ENCODE results near the gene NABP2.
"Not testable (repeated sequence)": the region's sequence is repeated elsewhere in the genome, so short reads cannot be mapped to it uniquely, and the experiment has no call there.

Gene NABP2

DNA sequence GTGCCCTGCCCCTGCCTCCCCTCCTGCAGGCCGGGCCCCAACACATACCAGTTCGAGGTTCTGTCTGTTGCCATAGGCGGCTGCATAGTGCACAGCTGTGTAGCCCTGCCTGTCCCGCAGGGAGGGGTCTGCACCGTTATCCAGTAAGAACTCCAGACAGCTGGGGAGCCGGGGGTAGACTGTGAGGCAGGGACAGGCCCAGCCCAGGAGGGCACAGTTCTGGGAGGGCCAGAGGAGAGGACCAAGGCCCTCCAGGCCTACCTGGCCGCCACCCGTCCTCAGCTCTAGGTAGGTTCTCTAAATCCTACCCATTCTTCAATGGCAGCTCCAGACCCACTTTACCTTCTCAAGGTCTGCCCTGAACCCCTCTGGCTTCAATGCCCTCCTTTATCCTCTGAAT lies 24.6 kb downstream of the NABP2 start:
- DNase-seq: no peak

DNA sequence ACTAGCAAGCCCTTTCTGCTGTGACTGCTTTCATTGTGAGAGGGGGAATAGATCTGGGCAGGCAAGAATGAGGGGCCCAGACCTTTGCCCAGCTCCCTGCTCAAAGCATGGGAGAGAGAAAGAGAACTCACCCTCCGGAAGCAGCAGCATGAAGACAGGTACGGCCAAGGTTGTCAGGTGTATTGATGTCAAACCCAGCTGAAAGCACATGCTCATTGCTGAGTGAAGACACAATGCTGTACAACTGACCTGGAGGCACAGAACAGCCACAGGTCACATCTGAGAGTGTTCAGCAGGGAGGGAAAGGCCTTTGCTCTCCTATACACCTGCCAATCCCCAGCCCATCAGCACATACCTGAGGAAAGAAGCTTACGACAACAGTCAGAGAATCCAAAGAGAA lies 28.5 kb downstream of the NABP2 start:
- DNase-seq: no peak

DNA sequence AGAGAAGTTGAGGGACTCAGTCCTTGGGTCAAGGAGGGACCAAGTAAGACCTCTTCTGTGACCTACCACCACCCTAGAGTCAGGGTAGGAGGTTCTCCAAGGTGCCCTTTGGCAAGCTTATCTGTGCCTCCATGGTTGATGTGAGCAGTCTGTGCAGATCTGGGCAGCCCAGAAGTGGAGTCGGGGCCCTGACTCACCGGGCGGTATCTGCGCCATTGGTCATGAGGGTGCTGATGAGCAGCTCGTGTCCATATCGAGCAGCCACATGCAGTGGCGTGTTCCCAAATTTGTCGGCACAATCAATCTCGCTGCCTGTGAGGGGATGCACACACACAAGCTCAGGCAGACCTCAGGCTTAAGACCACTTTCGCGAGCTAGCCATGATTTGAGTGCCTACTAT lies 28.9 kb downstream of the NABP2 start:
- no peak for DNase-seq

DNA sequence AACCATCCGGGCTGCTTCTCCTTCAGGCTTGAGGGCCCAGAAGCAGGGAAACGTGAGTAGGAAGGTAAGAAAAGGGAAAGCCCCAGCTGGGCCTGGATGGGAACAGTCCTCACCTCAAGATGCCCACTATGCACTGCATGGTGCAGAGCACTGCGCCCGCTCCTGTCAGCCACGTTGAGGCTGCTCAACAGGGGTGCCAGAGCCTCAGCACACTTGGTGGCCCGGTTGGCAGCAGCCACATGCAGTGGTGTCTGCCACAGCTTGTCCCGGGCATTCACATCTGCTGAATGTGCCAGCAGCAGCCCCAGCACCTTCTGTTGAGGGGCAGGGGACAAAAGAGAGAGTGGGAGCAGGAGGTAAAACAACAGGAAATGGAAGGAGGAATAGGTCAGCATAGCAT lies 31.5 kb downstream of the NABP2 start:
- DNase-seq: no peak

DNA sequence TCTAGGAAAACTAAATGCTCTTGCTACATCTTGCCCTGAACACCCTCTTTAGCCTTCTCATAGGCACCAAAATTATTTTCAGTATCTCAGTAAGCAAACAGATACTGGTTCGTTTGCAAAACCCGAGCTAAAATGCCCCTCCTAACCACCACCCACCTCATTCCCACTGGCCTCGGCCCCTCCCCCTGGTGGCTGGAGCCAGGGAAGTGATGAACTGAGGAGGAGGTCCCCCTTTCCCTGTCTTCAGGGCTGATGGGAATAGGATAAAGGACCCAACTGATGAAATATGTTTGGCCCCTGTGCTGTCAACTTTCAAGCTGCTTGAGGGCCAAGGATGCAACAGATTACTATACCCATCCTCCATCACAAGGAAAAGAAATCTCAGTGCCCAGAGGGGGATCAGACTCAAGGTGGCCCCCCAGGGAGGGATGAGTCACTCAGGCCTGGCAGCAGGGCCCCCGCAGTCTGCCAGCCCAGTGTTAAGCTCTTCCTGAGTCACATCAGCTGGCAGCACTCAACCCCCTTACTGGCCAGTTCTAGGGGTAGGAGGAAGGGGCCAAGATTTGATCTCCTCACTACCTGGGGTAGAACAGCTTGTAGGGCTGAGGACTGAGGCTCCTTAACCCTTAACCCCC lies 32.3 kb downstream of the NABP2 start:
- DNase-seq: no peak

DNA sequence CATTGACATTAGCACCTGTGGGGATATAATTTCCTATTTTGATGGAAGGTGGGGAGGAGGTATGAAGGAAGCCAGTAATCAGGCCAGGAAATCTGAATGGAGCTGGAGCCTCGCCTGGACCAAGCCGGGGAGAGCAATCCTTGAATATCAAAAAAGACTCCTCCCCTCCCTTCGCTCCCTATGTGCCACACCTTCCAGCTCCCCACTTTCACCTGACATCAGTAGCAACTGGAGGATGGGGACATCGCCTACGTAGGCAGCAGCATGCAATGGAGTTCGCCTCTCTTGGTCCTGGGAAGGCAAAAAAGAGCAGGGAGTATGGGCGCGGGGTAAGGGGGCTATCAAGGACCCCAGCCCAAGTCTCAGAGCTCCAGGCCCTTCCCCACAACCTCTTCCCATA lies 32.9 kb downstream of the NABP2 start:
- DNase-seq: no peak

DNA sequence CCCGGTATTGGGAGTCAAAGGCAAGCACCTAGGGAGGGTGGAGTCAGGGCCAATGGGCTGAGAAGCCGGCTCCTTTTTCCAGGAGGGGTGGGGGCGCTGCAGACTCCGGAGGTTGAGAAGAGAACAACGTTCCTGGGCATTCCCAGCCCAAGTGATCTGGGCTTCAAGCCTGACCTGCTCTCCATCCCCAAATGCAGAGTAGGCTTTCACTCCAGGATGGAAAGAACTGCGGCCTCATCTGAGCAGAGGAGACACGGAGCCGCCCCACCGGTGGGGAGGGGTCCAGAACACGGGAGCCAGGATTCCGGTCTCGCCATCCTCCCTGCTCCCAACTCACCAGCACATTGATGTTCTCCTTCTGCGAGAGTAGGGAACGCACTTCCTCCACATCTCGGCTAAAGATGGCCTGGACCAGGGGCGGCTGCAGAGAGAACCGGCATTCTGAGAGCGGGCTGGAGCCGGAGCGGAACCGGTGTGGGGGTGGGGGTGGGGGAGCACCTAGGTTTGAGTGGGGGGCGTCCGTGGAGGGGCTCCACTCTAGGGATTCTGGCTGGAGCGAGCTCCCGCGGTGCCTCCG lies 33.4 kb downstream of the NABP2 start:
- DNase-seq: peak; percentile 4

DNA sequence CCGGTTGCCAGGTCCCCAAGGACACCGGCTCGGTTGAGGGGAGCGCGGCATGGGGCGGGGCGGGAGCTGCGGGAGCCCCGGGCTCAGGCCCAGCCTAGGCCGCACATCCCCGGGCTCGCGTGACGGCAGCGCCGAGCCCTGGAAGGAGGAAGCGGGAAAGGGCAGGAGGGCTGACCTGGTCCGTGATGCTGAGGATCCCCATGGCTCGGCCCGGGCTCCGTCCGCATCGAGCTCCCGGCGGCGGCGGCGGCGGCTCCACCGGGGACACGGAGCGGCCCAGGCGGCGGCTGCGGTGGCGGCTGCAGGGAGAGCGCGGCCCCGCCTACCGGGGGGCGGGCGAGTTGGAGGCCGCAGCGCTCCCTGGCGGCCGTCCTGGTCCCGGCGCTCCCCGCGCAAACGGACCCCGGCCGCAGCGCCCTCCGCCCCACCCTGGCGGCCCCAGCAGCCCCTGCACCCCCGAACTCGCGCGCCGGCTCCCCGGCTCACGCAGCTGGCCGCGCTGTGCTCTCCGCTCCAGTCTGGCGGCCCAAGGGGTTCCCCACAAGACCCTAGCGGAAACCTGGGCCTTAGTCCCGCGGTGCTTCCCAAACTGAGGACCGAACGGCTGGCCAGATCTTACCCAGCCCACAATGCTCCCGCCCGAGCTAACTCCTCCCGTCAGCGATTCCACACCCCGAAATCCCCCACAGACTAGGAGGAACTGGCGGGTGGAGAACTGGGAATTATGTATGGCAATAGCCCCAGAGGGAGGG lies 34.1 kb downstream of the NABP2 start, which contains the start of gene ANKRD52:
TSS of gene ANKRD52 (minus strand) at position 317 of the 752 bp plus-strand sequence. CDS start at position 202, 115 bp downstream.
- DNase-seq: peak; percentile 42

DNA sequence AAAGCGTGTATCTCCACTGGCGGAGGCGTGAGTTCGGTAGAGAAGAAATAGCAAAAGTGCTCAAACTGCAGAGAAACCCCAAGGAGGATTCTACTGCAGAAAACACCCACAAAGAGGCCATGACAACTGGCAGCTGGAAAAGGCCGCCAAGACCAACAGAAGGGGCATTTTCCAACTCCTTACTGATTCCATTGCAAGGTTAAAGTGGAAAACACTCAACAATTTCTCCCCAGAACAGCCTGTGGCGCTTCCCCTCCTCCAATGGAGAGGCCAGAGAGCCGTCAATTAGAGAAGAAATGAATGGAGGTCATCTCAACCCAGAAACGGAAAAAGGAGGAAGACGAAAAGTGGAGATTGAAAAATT lies 34.7 kb downstream of the NABP2 start:
- no peak for DNase-seq

DNA sequence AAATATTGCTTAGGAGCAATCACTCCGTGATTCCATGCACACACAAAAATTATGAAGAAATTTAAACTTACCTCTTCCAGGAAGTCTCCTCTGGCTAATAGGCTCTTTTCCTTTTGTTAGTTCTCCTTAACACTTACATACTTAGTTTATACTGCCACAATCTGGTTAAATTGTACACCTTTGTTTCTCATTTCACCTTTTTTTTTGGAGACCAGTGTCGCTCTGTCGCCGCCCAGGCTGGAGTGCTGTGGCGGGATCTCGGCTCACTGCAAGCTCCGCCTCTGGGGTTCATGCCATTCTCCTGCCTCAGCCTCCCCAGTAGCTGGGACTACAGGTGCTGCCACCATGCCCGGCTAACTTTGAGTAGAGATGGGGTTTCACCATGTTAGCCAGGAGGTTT lies 36.2 kb downstream of the NABP2 start:
- no peak for DNase-seq

DNA sequence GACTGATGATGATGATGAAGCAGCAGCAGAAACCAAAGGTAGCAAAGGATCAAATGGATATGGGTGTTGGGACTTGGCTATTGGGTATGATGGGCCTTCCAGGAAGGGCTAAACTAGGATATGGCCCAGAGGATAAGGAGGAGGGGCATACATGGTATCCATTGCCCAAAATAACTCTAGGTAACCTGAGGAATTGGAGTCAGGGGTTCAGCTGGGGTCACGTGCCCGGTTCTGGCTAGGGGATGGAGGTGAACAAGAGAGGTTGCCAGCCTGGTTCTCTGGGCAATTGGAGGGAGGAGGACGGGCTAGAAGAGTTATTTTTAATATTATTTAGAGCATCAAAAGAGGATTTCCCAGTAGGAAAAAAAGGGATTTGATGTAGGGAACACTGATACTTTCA lies 36.8 kb downstream of the NABP2 start:
- no peak for DNase-seq

DNA sequence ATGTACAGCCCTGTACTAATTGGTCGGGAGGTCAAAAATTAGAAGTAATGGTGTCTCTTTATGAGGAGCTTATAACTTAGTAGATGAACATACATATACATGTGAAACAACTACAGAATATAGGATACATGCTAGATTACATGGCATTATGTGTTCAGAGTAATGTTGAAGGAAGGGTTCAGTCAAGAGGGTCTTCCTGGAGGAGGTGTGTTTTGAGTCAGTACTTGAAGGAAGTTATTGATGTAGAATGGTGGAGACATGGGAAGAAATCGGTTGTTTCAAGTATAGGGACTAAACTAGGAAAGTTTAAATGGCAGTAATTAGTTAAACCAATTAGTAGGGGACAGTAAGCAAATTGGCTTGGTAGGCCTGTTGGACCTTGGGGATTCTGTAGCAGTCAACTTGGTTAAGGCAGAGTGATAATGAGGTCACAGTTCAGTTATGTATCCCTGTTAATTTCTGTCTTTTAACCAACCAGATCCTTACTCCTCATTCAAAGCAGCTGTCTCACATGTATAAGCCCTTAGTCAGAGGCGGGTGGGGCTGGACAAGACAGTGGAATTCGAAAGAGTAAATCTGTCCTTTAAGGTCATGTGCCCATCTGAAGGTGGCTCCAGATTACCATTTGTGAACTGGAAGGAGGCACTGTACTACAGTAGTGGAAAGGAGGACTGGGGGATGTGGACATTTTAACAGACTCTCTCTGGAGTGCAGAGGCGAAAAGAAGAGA lies 37.5 kb downstream of the NABP2 start:
- no peak for DNase-seq

DNA sequence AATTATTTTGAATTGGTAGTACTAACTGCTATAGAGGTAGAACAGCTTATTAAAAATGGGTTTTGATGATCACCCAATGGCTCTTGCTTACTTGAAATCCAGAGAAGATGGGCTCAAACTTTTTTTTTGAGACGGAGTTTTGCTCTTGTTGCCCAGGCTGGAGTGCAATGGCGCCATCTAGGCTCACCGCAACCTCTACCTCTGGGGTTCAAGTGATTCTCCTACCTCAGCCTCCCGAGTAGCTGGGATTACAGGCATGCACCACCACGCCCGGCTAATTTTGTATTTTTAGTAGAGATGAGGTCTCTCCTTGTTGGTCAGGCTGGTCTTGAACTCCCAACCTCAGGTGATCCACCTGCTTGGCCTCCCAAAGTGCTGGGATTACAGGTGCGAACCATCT lies 38.8 kb downstream of the NABP2 start:
- DNase-seq: not testable (repeated sequence)

DNA sequence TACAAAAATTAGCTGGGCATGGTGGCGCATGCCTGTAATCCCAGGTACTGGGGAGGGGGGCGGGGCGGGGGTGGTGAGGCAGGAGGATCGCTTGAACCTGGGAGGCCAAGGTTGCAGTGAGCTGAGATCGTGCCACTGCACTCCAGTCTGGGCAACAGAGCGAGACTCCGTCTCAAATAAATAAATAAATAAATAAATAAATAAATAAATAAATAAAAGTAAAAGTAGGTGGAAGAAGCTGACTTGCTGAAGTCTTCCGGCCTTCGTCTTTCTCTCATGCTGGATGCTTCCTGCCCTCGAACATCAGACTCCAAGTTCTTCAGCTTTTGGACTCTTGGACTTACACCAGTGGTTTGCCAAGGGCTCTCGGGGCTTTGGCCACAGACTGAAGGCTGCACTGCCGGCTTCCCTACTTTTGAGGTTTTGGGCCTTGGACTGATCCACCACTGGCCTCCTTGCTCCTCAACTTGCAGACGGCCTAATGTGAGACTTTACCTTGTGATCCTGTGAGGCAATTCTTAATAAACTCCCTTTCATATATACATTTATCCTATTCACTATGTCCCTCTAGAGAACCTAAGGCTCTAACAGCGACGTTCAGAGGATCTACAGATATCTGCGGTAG lies 42.0 kb downstream of the NABP2 start:
- DNase-seq: not testable (repeated sequence)

DNA sequence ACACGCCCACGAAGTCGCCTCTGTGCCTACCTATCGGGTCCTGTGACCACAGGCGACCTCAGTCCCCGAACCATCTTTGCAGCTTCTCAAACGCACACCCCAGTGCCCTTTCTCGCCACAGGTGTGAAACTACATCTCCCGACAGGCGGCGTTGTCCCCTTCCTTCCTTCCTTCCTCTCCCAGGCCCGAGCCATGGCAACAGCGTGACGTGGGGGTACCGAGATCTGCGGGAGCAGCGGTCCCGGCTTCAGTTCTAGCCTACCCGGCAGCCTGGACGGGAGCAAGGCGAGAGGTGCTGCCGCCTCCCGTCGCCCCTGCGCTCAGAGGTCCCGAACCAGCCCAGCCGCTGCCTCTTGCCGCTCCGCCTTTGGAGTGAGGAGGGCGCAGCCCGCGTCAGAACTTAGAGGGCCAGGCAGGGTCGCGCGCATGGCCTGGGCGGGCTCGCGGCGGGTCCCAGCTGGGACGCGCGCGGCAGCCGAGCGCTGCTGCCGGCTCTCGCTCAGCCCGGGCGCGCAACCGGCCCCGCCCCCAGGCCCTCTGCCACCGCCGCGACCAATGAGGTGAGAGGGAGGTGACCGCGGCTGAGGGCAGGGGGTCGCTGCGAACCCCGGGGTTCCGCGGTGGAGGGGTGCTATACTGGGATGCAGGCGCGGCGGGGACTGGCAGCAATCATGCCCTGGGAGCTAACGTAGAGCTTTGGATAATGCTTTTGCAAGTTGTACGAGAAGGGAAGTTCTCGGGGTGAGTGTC lies 42.7 kb downstream of the NABP2 start, which contains the start of gene COQ10A:
TSS of gene COQ10A (plus strand) at position 250 of the 750 bp plus-strand sequence. CDS start at position 427, 177 bp downstream.
- DNase-seq: peak; percentile 72

DNA sequence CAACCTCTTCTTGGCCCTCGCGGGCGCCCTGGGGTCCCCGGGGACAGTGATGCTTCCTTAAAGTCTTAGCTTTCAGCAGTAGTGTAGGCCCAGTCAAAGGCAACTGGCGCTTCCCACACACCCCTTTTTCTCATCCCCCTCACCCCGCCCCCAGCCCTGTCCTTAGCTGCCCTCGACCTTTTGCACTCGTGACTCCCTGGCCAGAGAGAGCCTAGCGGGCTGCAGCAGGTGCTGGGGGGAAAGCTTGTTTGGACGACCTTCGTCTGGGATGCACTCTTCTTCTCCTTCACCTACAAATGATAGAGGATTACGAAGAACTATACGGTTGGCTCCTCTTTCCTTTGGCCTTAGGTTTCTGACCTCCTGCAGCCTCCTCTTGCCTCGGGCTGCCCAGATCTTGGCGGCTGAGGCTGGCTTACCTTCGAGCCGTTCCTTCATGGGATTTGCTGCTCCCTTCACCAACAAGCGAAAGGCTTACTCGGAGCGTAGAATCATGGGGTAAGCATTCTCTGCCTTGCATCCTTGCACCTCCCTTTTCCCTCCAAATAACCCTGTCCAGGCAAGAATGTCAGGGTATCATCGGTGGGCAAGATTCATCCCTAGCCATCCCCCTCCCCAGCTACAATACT lies 43.4 kb downstream of the NABP2 start:
- DNase-seq: peak; percentile 22

DNA sequence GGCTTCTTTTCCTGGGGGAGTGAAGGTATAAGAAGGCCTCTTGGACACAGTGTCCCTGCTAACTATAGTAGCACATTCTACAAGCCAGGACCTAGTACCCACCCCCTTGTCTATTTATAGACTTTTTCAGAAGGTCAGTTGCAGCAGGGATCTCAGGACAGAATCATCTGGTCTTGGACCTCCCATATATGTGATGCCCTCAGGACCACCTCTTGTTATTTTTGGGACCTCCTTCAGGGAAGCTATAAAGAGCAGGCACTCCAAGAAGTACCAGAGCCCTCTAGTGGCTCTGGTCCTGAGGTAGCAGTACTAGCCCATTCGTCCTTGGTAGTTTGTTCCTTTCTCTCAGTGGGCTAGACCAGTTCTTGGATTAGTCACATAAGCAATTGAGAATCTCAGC lies 46.9 kb downstream of the NABP2 start:
- DNase-seq: no peak

DNA sequence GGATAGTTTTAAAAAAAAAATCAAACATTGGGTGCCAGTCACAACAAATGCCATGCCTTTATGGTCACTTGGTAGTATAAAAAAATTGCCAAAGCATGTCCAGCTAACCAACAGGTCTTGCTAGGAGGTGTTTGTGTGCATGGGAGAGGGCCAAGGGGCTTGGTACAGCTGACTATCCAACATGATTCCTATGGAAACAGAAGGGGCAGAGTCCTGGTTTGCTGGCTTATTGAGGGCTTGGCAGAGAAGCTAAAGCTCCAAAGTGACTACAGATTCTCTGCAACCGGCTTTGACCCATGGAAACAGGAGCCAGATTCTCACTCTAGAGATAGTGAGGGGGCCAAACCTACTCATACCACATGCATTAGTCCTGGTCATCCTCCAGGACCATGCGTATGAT lies 48.3 kb downstream of the NABP2 start:
- not testable (repeated sequence) for DNase-seq

DNA sequence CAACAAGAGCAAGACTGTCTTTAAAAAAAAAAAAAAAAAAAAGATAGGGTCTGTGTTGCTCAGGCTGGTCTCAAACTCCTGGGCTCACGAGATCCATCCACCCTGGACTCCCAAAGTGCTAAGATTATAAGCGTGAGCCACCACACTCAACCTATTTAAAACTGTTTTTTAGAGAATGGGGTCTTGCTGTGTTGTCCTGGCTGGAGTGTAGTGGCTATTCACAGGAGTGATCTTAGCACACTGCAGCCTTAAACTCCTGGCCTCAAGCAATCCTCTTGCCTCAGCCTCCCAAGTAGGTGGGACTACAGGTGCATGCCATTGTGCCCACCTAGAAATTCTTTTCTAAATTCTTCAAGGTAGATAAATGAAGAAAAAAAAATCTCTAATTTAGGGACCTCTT lies 50.2 kb downstream of the NABP2 start:
- DNase-seq: no peak

DNA sequence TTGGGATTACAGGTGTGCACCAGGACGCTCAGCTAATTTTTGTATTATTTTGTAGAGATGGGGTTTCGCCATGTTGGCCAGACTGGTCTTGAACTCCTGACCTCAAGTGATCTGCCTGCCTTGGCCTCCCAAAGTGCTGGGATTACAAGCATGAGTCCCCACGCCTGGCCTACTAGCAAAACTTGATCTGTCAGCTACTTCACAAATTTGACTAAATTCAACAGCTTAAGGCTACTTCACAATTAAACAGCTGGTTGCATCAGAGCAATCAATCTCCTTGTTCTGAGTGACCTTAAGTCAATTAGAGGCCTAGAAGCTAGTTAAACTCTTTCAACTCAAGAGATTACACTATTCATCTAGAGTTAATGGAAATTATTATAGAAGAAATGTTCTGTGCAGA lies 54.8 kb downstream of the NABP2 start:
- DNase-seq: no peak
